ENCODE data around the gene SKOR2. TPM values are rescaled to one million over a fixed set of nuclear protein-coding genes. Genes with fewer than 3 reads are reported as not detected.

The SKOR2 gene
- total RNA-seq, 1 experiment from 2014 or later, result not detected

GRCh38 chr18:47260120-47260923 lies 8.9 kb upstream of the SKOR2 start:
- H3K27ac ChIP-seq (ENCODE audit: low read depth, low read length, poor library complexity, severe bottlenecking), result no peak overlapping the region
- H3K4me1 ChIP-seq (ENCODE audit: insufficient read depth, low read length, poor library complexity, severe bottlenecking), result no peaks in the 10 kb centered on the region
- TF ChIP-seq CTCF (conservative IDR thresholded peaks at IDR 0.05; ENCODE audit: low read depth, low read length), result no peak
- TF ChIP-seq EZH2 (IDR thresholded peaks at IDR 0.05; ENCODE audit: borderline replicate concordance, low read depth, low read length, poor library complexity, severe bottlenecking), result no peak
- ChIA-PET POLR2A (ENCODE audit: low non-redundant PET) (no interaction called here), CTCF (no interaction called here)
- H3K36me3 ChIP-seq (ENCODE audit: insufficient read depth, low read length, poor library complexity, severe bottlenecking), result no peaks in the 10 kb centered on the region
- H3K4me3 ChIP-seq (ENCODE audit: low read depth, low read length, poor library complexity, severe bottlenecking), result no peak overlapping the region
- H3K9me3 ChIP-seq (ENCODE audit: low read depth, low read length, poor library complexity, severe bottlenecking), result no peaks in the 10 kb centered on the region
- peak; percentile 68 for DNase-seq (ENCODE audit: low spot score)
- H3K27me3 ChIP-seq (replicated peaks; ENCODE audit: insufficient read depth, low read depth, low read length, poor library complexity), result peaks cover 97% of the 10 kb centered on the region
- intact Hi-C loops (cut with micrococcal nuclease; ENCODE audit: unreplicated experiment), result no loop called here
- no TSS peak for BruUV-seq (replicated peaks)

- ChIA-PET POLR2A (ENCODE audit: low non-redundant PET) (no interaction called here), CTCF (no interaction called here)
- intact Hi-C loops (cut with micrococcal nuclease; ENCODE audit: unreplicated experiment), result no loop called here
- Histone ChIP-seq H3K4me3 (ENCODE audit: low read depth, low read length, poor library complexity, severe bottlenecking) (no peak overlapping the region), H3K36me3 (ENCODE audit: insufficient read depth, low read length, poor library complexity, severe bottlenecking) (no peaks in the 10 kb centered on the region), H3K27me3 (replicated peaks; ENCODE audit: insufficient read depth, low read depth, low read length, poor library complexity) (peaks cover 97% of the 10 kb centered on the region), H3K9me3 (ENCODE audit: low read depth, low read length, poor library complexity, severe bottlenecking) (no peaks in the 10 kb centered on the region), H3K27ac (ENCODE audit: low read depth, low read length, poor library complexity, severe bottlenecking) (no peak overlapping the region), H3K4me1 (ENCODE audit: insufficient read depth, low read length, poor library complexity, severe bottlenecking) (no peaks in the 10 kb centered on the region)
- TF ChIP-seq EZH2 (IDR thresholded peaks at IDR 0.05; ENCODE audit: borderline replicate concordance, low read depth, low read length, poor library complexity, severe bottlenecking) (peak; percentile 80), CTCF (conservative IDR thresholded peaks at IDR 0.05; ENCODE audit: low read depth, low read length) (no peak)
- BruUV-seq (replicated peaks), result no TSS peak
- peak; percentile 73 for DNase-seq (ENCODE audit: low spot score)
These were observed 3.0 kb upstream of the SKOR2 start for GRCh38 chr18:47254341-47254939.

- Histone ChIP-seq H3K9me3 (ENCODE audit: low read depth, low read length, poor library complexity, severe bottlenecking) (no peaks in the 10 kb centered on the region), H3K4me1 (ENCODE audit: insufficient read depth, low read length, poor library complexity, severe bottlenecking) (no peaks in the 10 kb centered on the region), H3K4me3 (ENCODE audit: low read depth, low read length, poor library complexity, severe bottlenecking) (no peak overlapping the region), H3K36me3 (ENCODE audit: insufficient read depth, low read length, poor library complexity, severe bottlenecking) (no peaks in the 10 kb centered on the region), H3K27me3 (replicated peaks; ENCODE audit: insufficient read depth, low read depth, low read length, poor library complexity) (peaks cover 97% of the 10 kb centered on the region), H3K27ac (ENCODE audit: low read depth, low read length, poor library complexity, severe bottlenecking) (no peak overlapping the region)
- POLR2A ChIA-PET (ENCODE audit: low non-redundant PET), result no interaction called here
- TF ChIP-seq CTCF (conservative IDR thresholded peaks at IDR 0.05; ENCODE audit: low read depth, low read length) (no peak), EZH2 (IDR thresholded peaks at IDR 0.05; ENCODE audit: borderline replicate concordance, low read depth, low read length, poor library complexity, severe bottlenecking) (peak; percentile 31)
- no peak for DNase-seq (ENCODE audit: low spot score)
- intact Hi-C loops (cut with micrococcal nuclease; ENCODE audit: unreplicated experiment), result no loop called here
- CTCF ChIA-PET, result no interaction called here
- no TSS peak for BruUV-seq (replicated peaks)
These were observed 1.7 kb upstream of the SKOR2 start for GRCh38 chr18:47253101-47253654.
